HEK293 (cell line): ENCODE measurements around the gene ZBTB20.

ENCODE experiments used
- CTCF ChIA-PET: fragments of 350-600 bp; formaldehyde crosslinking; extraction: SDS; loops from one replicate; lab custom pipeline; 2021; ENCODE audit warnings: antibody characterized with exemption; lab: Yijun Ruan, JAX
- POLR2A ChIA-PET: fragments of 300-600 bp; formaldehyde crosslinking; extraction: SDS; loops from one replicate; lab custom pipeline; 2020; ENCODE audit warnings: antibody characterized with exemption, inconsistent platforms; lab: Yijun Ruan, JAX
- H3K27ac ChIP-seq: fragments of 200-500 bp; sonication (Bioruptor generic); 2 replicates; pipeline ENCODE4 v1.5.1; 2014; ENCODE audit warnings: low read depth, low read length, control low read depth, inconsistent platforms; ENCODE audit errors: extremely low read depth
- H3K36me3 ChIP-seq, 2 experiments: fragments of 200-500 bp in 1 of 2; sonication (Bioruptor generic) in 1 of 2; 1 replicate in 1 of 2; 2 replicates in 1 of 2; pipeline ENCODE4 v1.5.1; 2014 to 2017; ENCODE audit warnings: inconsistent platforms in 2 of 2, low read length in 2 of 2; ENCODE audit not compliant: control insufficient read depth in 2 of 2, insufficient read depth in 1 of 2
- H3K4me1 ChIP-seq: fragments of 200-500 bp; sonication (Bioruptor generic); 2 replicates; pipeline ENCODE4 v1.5.1; 2014; ENCODE audit warnings: mild to moderate bottlenecking, low read length, inconsistent platforms; ENCODE audit not compliant: control insufficient read depth, insufficient read depth
- H3K4me3 ChIP-seq: 2 replicates; pipeline ENCODE4 v1.5.1; 2011; ENCODE audit warnings: low read depth, mild to moderate bottlenecking, control low read depth, low read length, moderate library complexity
- H3K9me3 ChIP-seq: fragments of 200-500 bp; sonication (Bioruptor generic); 2 replicates; pipeline ENCODE4 v1.5.1; 2014; ENCODE audit warnings: low read depth, low read length, inconsistent platforms; ENCODE audit not compliant: control insufficient read depth, insufficient read depth
- GLI2 ChIP-seq: fragments of 450-650 bp; formaldehyde crosslinking; IDR thresholded peaks from 2 replicates; pipeline ENCODE4; 2017; ENCODE audit warnings: missing biosample characterization, missing genetic modification characterization, low read depth, borderline replicate concordance
- KLF10 ChIP-seq: fragments of 450-650 bp; IDR thresholded peaks from 2 replicates; pipeline ENCODE4 v1.5.1; 2018; ENCODE audit warnings: missing biosample characterization, mild to moderate bottlenecking, missing genetic modification characterization
- KLF9 ChIP-seq: fragments of 450-650 bp; formaldehyde crosslinking; IDR thresholded peaks from 2 replicates; pipeline ENCODE4 v1.5.1; 2016; ENCODE audit warnings: missing biosample characterization, missing genetic modification characterization, low read depth
- SALL2 ChIP-seq: fragments of 450-650 bp; formaldehyde crosslinking; IDR thresholded peaks from 2 replicates; pipeline ENCODE4 v1.5.0; 2017; ENCODE audit warnings: missing biosample characterization, mild to moderate bottlenecking, missing genetic modification characterization, borderline replicate concordance
- ZBTB17 ChIP-seq: fragments of 450-650 bp; formaldehyde crosslinking; IDR thresholded peaks from 2 replicates; pipeline ENCODE4 v1.5.1; 2016; ENCODE audit warnings: missing biosample characterization, missing genetic modification characterization
- ZFP37 ChIP-seq: fragments of 450-650 bp; formaldehyde crosslinking; IDR thresholded peaks from 2 replicates; pipeline ENCODE4 v1.5.1; 2016; ENCODE audit warnings: missing biosample characterization, missing genetic modification characterization
- ZNF248 ChIP-seq: fragments of 450-650 bp; formaldehyde crosslinking; IDR thresholded peaks from 2 replicates; pipeline ENCODE4 v1.5.1; 2017; ENCODE audit warnings: missing biosample characterization, missing genetic modification characterization
- ZNF292 ChIP-seq: fragments of 450-650 bp; formaldehyde crosslinking; IDR thresholded peaks from 2 replicates; pipeline ENCODE4 v1.5.1; 2016; ENCODE audit warnings: low read depth, missing biosample characterization, missing genetic modification characterization, borderline replicate concordance
- ZNF37A ChIP-seq: fragments of 450-650 bp; IDR thresholded peaks from 2 replicates; pipeline ENCODE4 v1.5.1; 2018; ENCODE audit warnings: missing biosample characterization, missing genetic modification characterization
- ZNF404 ChIP-seq: fragments of 450-650 bp; formaldehyde crosslinking; IDR thresholded peaks from 2 replicates; pipeline ENCODE4 v1.5.1; 2017; ENCODE audit warnings: missing biosample characterization, missing genetic modification characterization
- ZNF544 ChIP-seq: fragments of 450-650 bp; formaldehyde crosslinking; IDR thresholded peaks from 2 replicates; pipeline ENCODE4 v1.5.0; 2017; ENCODE audit warnings: missing biosample characterization, missing genetic modification characterization
- ZNF548 ChIP-seq: fragments of 450-650 bp; formaldehyde crosslinking; IDR thresholded peaks from 2 replicates; pipeline ENCODE4 v1.5.1; 2016; ENCODE audit warnings: missing biosample characterization, missing genetic modification characterization
- ZNF571 ChIP-seq: fragments of 450-650 bp; formaldehyde crosslinking; IDR thresholded peaks from 2 replicates; pipeline ENCODE4 v1.5.0; 2017; ENCODE audit warnings: missing biosample characterization, missing genetic modification characterization
- ZNF629 ChIP-seq: fragments of 450-650 bp; formaldehyde crosslinking; IDR thresholded peaks from 2 replicates; pipeline ENCODE4 v1.5.1; 2017; ENCODE audit warnings: missing biosample characterization, missing genetic modification characterization
- ZNF670 ChIP-seq: fragments of 450-650 bp; formaldehyde crosslinking; IDR thresholded peaks from 2 replicates; pipeline ENCODE4 v1.5.1; 2016; ENCODE audit warnings: missing biosample characterization, missing genetic modification characterization, low read depth
- ZNF76 ChIP-seq: fragments of 450-650 bp; formaldehyde crosslinking; IDR thresholded peaks from 2 replicates; pipeline ENCODE4; 2016; ENCODE audit warnings: low read depth, missing biosample characterization, missing genetic modification characterization, borderline replicate concordance
- ZNF776 ChIP-seq: fragments of 450-650 bp; formaldehyde crosslinking; IDR thresholded peaks from 2 replicates; pipeline ENCODE4 v1.5.0; 2017; ENCODE audit warnings: missing biosample characterization, missing genetic modification characterization, borderline replicate concordance
- ZNF837 ChIP-seq: fragments of 450-650 bp; formaldehyde crosslinking; IDR thresholded peaks from 2 replicates; pipeline ENCODE4 v1.5.1; 2016; ENCODE audit warnings: missing biosample characterization, missing genetic modification characterization
- TF ChIP-seq, protein P1 (sequence below): fragments of 450-650 bp; formaldehyde crosslinking; IDR thresholded peaks from 2 replicates; pipeline ENCODE4 v1.5.1; 2016; ENCODE audit warnings: missing biosample characterization, missing genetic modification characterization
- TF ChIP-seq, protein P2 (sequence below): fragments of 450-650 bp; formaldehyde crosslinking; IDR thresholded peaks from 2 replicates; pipeline ENCODE4 v1.5.1; 2016; ENCODE audit warnings: missing biosample characterization, missing genetic modification characterization, borderline replicate concordance
- TF ChIP-seq, protein P3 (sequence below): fragments of 450-650 bp; formaldehyde crosslinking; IDR thresholded peaks from 2 replicates; pipeline ENCODE4 v1.5.1; 2017; ENCODE audit warnings: missing biosample characterization, missing genetic modification characterization
- TF ChIP-seq, protein P4 (sequence below): fragments of 450-650 bp; formaldehyde crosslinking; IDR thresholded peaks from 2 replicates; pipeline ENCODE4 v1.5.1; 2016; ENCODE audit warnings: missing biosample characterization, missing genetic modification characterization, borderline replicate concordance

ZBTB20 gene

DNA sequence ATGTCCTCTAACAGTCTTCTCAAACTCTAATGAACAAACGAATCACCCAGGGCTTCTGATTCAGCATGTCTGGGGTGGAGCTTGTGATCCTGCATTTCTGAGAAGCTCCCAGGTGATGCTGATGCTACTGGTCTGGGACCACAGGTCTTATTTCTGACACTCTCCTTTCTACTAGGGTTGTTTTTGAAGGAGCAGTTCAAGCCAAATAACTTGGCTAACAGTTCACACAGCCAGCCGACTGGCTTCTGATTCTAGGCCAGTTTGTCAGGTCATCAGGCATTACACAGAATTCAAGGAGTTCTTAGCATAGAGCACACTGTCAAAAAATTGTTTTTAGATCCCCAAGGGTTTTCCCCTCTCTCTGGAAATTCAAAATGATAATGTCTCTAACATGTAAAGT, 752.5 kb downstream of the ZBTB20 start:
- TF ChIP-seq SALL2 (tag by site-specific recombination): no peak
- TF ChIP-seq ZNF776: no peak
- TF ChIP-seq ZNF544 (tag by site-specific recombination): no peak
- TF ChIP-seq ZBTB17 (tag by site-specific recombination): no peak
- no peak for TF ChIP-seq GLI2 (tag by site-specific recombination)
- TF ChIP-seq, protein P1, sequence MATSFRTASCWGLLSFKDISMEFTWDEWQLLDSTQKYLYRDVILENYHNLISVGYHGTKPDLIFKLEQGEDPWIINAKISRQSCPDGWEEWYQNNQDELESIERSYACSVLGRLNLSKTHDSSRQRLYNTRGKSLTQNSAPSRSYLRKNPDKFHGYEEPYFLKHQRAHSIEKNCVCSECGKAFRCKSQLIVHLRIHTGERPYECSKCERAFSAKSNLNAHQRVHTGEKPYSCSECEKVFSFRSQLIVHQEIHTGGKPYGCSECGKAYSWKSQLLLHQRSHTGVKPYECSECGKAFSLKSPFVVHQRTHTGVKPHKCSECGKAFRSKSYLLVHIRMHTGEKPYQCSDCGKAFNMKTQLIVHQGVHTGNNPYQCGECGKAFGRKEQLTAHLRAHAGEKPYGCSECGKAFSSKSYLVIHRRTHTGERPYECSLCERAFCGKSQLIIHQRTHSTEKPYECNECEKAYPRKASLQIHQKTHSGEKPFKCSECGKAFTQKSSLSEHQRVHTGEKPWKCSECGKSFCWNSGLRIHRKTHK (tag by site-specific recombination): no peak
- no peak for TF ChIP-seq ZNF837 (tag by site-specific recombination)
- no peak for TF ChIP-seq ZNF292 (tag by site-specific recombination)
- TF ChIP-seq, protein P2, sequence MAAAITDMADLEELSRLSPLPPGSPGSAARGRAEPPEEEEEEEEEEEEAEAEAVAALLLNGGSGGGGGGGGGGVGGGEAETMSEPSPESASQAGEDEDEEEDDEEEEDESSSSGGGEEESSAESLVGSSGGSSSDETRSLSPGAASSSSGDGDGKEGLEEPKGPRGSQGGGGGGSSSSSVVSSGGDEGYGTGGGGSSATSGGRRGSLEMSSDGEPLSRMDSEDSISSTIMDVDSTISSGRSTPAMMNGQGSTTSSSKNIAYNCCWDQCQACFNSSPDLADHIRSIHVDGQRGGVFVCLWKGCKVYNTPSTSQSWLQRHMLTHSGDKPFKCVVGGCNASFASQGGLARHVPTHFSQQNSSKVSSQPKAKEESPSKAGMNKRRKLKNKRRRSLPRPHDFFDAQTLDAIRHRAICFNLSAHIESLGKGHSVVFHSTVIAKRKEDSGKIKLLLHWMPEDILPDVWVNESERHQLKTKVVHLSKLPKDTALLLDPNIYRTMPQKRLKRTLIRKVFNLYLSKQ (tag by site-specific recombination): no peak
- TF ChIP-seq ZNF629: no peak
- no peak for TF ChIP-seq ZFP37 (tag by site-specific recombination)
- no peak for TF ChIP-seq ZNF76 (tag by site-specific recombination)
- TF ChIP-seq KLF9 (tag by site-specific recombination): no peak
- TF ChIP-seq, protein P3, sequence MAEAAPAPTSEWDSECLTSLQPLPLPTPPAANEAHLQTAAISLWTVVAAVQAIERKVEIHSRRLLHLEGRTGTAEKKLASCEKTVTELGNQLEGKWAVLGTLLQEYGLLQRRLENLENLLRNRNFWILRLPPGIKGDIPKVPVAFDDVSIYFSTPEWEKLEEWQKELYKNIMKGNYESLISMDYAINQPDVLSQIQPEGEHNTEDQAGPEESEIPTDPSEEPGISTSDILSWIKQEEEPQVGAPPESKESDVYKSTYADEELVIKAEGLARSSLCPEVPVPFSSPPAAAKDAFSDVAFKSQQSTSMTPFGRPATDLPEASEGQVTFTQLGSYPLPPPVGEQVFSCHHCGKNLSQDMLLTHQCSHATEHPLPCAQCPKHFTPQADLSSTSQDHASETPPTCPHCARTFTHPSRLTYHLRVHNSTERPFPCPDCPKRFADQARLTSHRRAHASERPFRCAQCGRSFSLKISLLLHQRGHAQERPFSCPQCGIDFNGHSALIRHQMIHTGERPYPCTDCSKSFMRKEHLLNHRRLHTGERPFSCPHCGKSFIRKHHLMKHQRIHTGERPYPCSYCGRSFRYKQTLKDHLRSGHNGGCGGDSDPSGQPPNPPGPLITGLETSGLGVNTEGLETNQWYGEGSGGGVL (tag by site-specific recombination): no peak
- TF ChIP-seq, all 188 proteins: peak for 0
- Histone ChIP-seq H3K4me3 (no peak overlapping the region), H3K27ac (no peak overlapping the region), H3K4me1 (no peaks in the 10 kb centered on the region), H3K9me3 (no peaks in the 10 kb centered on the region), H3K36me3 (no peaks in the 10 kb centered on the region)
- CTCF ChIA-PET: no interaction called here
- POLR2A ChIA-PET: no interaction called here

DNA sequence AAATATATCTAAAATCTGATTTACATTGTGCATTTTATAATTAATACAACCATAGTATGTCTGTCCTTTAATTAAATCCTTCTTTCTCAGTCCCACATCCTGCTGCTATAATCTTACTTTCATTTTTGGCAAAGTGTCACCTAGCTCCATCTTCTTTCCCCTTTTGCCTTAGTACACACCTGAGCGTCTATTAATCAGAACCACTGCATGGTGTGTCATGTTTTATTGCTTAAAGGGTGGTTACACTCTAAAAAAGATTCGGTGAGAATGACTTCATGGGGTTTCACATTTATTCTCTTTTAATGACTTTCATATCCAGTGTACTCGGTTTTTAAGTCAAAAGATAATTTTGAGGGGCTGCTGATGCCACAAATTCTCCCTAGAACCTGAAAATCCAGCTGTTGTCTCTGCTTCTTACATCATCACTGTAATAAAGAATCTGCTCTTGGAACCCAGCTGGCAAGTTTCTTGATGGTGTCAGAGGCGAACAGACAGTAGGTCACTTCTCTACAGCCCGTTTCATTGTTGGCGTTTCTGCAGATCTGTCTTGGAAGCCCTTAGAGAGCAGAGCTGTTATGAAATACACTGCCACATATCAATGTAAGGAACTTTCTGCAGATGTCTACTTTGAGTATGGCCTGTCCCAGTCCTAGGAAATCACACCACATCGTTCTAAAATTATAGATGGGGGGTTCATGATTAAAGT, 753.6 kb downstream of the ZBTB20 start:
- TF ChIP-seq, protein P4, sequence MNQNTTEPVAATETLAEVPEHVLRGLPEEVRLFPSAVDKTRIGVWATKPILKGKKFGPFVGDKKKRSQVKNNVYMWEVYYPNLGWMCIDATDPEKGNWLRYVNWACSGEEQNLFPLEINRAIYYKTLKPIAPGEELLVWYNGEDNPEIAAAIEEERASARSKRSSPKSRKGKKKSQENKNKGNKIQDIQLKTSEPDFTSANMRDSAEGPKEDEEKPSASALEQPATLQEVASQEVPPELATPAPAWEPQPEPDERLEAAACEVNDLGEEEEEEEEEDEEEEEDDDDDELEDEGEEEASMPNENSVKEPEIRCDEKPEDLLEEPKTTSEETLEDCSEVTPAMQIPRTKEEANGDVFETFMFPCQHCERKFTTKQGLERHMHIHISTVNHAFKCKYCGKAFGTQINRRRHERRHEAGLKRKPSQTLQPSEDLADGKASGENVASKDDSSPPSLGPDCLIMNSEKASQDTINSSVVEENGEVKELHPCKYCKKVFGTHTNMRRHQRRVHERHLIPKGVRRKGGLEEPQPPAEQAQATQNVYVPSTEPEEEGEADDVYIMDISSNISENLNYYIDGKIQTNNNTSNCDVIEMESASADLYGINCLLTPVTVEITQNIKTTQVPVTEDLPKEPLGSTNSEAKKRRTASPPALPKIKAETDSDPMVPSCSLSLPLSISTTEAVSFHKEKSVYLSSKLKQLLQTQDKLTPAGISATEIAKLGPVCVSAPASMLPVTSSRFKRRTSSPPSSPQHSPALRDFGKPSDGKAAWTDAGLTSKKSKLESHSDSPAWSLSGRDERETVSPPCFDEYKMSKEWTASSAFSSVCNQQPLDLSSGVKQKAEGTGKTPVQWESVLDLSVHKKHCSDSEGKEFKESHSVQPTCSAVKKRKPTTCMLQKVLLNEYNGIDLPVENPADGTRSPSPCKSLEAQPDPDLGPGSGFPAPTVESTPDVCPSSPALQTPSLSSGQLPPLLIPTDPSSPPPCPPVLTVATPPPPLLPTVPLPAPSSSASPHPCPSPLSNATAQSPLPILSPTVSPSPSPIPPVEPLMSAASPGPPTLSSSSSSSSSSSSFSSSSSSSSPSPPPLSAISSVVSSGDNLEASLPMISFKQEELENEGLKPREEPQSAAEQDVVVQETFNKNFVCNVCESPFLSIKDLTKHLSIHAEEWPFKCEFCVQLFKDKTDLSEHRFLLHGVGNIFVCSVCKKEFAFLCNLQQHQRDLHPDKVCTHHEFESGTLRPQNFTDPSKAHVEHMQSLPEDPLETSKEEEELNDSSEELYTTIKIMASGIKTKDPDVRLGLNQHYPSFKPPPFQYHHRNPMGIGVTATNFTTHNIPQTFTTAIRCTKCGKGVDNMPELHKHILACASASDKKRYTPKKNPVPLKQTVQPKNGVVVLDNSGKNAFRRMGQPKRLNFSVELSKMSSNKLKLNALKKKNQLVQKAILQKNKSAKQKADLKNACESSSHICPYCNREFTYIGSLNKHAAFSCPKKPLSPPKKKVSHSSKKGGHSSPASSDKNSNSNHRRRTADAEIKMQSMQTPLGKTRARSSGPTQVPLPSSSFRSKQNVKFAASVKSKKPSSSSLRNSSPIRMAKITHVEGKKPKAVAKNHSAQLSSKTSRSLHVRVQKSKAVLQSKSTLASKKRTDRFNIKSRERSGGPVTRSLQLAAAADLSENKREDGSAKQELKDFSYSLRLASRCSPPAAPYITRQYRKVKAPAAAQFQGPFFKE (tag by site-specific recombination): no peak
- TF ChIP-seq ZNF248 (tag by site-specific recombination): no peak
- no peak for TF ChIP-seq ZNF548 (tag by site-specific recombination)
- TF ChIP-seq KLF10 (tag by site-specific recombination): no peak
- TF ChIP-seq ZNF37A (tag by site-specific recombination): no peak
- TF ChIP-seq ZNF670 (tag by site-specific recombination): no peak
- TF ChIP-seq ZNF404 (tag by site-specific recombination): no peak
- TF ChIP-seq KLF9 (tag by site-specific recombination): no peak
- no peak for TF ChIP-seq ZNF571 (tag by site-specific recombination)
- Histone ChIP-seq H3K27ac (no peak overlapping the region), H3K36me3 (peaks cover 0 to 6% of the 10 kb centered on the region in 2 experiments; a peak in 1 of 3 replicates), H3K4me1 (no peaks in the 10 kb centered on the region), H3K9me3 (no peaks in the 10 kb centered on the region), H3K4me3 (no peak overlapping the region)
- CTCF ChIA-PET: interaction anchor here (0.6 to 1.2 kb wide), 3 partner anchors 10 to 1317 kb away, joined by 3 to 6 read pairs (median 3); no protein-coding TSS in a partner anchor
- POLR2A ChIA-PET: no interaction called here
